ENCODE results near the gene AGAP1. TPM values are rescaled to one million over a fixed set of nuclear protein-coding genes. Genes with fewer than 3 reads are reported as not detected.

Gene AGAP1
- polyA plus RNA-seq, 2 of the 4 experiments (the other 2 are of a cell fraction): 20.2 to 21.9 TPM

- DNase-seq (ENCODE audit: low read depth in 1 of 2, low spot score in 1 of 2): no peak
- POLR2A ChIA-PET: no interaction called here
- no peak for ATAC-seq
- FAIRE-seq: no peak
- 85% methylated on average over 6 of the region's 7 CpGs for WGBS (ENCODE audit: missing lambda C conversion rate)
- CTCF ChIA-PET: interaction anchor here (1.5 kb wide), 1 partner anchor 68 kb away, joined by 3 read pairs; no protein-coding TSS in a partner anchor
- Histone ChIP-seq H3K27ac (no peak overlapping the region), H3K4me1 (no peaks in the 10 kb centered on the region), H3K9me3 (no peaks in the 10 kb centered on the region), H3K4me2 (no peak overlapping the region), H3K4me3 (no peak overlapping the region)
- no peak for TF ChIP-seq CHD4 (IDR thresholded peaks at IDR 0.05; ENCODE audit: borderline replicate concordance)
These were observed 34.1 kb downstream of the AGAP1 start for GRCh38 chr2:235527806-235528469.

GRCh38 chr2:235529621-235530020 is 35.8 kb downstream of the AGAP1 start:
- CTCF ChIA-PET: interaction anchor here (0.6 to 1.9 kb wide), 2 partner anchors 22 to 358 kb away, joined by 3 to 6 read pairs; no protein-coding TSS in a partner anchor
- TF ChIP-seq HOXA7 (CRISPR knock-in tag; IDR thresholded peaks at IDR 0.05) (no peak), MAFK (IDR thresholded peaks at IDR 0.05; ENCODE audit: partially characterized antibody) (no peak), PBX3 (IDR thresholded peaks at IDR 0.05) (no peak), SREBF2 (IDR thresholded peaks at IDR 0.05) (no peak), JUNB (IDR thresholded peaks at IDR 0.05) (no peak), MAZ (IDR thresholded peaks at IDR 0.05; ENCODE audit: borderline replicate concordance, low read depth, low read length) (no peak), KDM5A (IDR thresholded peaks at IDR 0.05) (no peak)

DNA sequence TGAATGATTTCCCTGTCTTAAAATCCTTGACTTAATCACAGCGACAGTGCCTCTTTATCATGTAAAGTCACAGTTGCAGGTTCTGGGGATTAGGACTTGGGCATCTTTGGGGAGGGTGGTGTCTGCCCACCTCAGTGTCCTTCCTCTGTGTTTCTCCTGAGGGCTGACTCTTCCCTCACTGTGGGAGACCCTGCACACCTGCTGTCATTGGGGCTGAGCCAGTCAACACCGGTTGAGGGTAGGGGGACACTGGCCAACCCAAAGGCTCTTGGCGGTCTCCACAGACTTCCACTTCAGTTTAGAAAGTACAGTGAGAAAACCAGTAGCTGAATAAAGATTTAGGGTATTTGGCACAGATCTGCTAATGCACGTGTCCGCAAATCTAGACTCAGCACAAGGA is 36.9 kb downstream of the AGAP1 start:
- ChIA-PET CTCF (no interaction called here), POLR2A (no interaction called here)
- H3K27ac ChIP-seq: no peak overlapping the region
- H3K9me3 ChIP-seq: no peaks in the 10 kb centered on the region
- FAIRE-seq: no peak
- no peak for DNase-seq (ENCODE audit: low read depth in 1 of 2, low spot score in 1 of 2)
- no peak overlapping the region for H3K4me2 ChIP-seq
- WGBS (ENCODE audit: missing lambda C conversion rate): 96% methylated on average over 5 of the region's 5 CpGs
- no peak overlapping the region for H3K4me3 ChIP-seq
- ATAC-seq: no peak
- TF ChIP-seq, protein P1, sequence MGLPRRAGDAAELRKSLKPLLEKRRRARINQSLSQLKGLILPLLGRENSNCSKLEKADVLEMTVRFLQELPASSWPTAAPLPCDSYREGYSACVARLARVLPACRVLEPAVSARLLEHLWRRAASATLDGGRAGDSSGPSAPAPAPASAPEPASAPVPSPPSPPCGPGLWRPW (IDR thresholded peaks at IDR 0.05): no peak
- no peak for TF ChIP-seq RAD21 (conservative IDR thresholded peaks at IDR 0.05 in 1 of 2, IDR thresholded peaks at IDR 0.05 in 1 of 2)
- TF ChIP-seq HOXB5 (CRISPR knock-in tag; IDR thresholded peaks at IDR 0.05): no peak
- TF ChIP-seq CEBPB (IDR thresholded peaks at IDR 0.05): no peak
- TF ChIP-seq, protein P2, sequence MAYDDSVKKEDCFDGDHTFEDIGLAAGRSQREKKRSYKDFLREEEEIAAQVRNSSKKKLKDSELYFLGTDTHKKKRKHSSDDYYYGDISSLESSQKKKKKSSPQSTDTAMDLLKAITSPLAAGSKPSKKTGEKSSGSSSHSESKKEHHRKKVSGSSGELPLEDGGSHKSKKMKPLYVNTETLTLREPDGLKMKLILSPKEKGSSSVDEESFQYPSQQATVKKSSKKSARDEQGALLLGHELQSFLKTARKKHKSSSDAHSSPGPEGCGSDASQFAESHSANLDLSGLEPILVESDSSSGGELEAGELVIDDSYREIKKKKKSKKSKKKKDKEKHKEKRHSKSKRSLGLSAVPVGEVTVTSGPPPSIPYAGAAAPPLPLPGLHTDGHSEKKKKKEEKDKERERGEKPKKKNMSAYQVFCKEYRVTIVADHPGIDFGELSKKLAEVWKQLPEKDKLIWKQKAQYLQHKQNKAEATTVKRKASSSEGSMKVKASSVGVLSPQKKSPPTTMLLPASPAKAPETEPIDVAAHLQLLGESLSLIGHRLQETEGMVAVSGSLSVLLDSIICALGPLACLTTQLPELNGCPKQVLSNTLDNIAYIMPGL (CRISPR knock-in tag; IDR thresholded peaks at IDR 0.05; ENCODE audit: borderline replicate concordance): no peak
- no peak for TF ChIP-seq ZFP36 (IDR thresholded peaks at IDR 0.05; ENCODE audit: borderline replicate concordance, partially characterized antibody)
- no peak for TF ChIP-seq TP53 (CRISPR knock-in tag; IDR thresholded peaks at IDR 0.05)
- no peak for TF ChIP-seq ZC3H11A (IDR thresholded peaks at IDR 0.05)
- no peak for TF ChIP-seq CHD2 (IDR thresholded peaks at IDR 0.05; ENCODE audit: low read length, partially characterized antibody)
- no peaks in the 10 kb centered on the region for H3K4me1 ChIP-seq

More at GRCh38 chr2:235529621-235530020, 35.8 kb downstream of the AGAP1 start:
- Histone ChIP-seq H3K4me1 (no peaks in the 10 kb centered on the region), H3K27ac (no peak overlapping the region), H3K4me3 (no peak overlapping the region), H3K9me3 (no peaks in the 10 kb centered on the region), H3K4me2 (no peak overlapping the region)
- no peak for FAIRE-seq
- WGBS (ENCODE audit: missing lambda C conversion rate): 93% methylated on average over 3 of the region's 3 CpGs
- POLR2A ChIA-PET: no interaction called here
- no peak for DNase-seq (ENCODE audit: low read depth in 1 of 2, low spot score in 1 of 2)
- ATAC-seq: no peak

- CTCF ChIA-PET: interaction anchor here (1.1 to 1.8 kb wide), 3 partner anchors 18 to 62 kb away, joined by 3 to 8 read pairs (median 4); no protein-coding TSS in a partner anchor
- ATAC-seq (no peak), DNase-seq (ENCODE audit: low read depth in 1 of 2, low spot score in 1 of 2) (no peak), FAIRE-seq (no peak)
- no peaks in the 10 kb centered on the region for H3K4me1 ChIP-seq
- H3K27ac ChIP-seq: no peak overlapping the region
- POLR2A ChIA-PET: no interaction called here
- TF ChIP-seq JUNB (IDR thresholded peaks at IDR 0.05): no peak
- TF ChIP-seq HEYL (CRISPR knock-in tag; IDR thresholded peaks at IDR 0.05): no peak
- TF ChIP-seq RARB (CRISPR knock-in tag; IDR thresholded peaks at IDR 0.05): no peak
- no peak for TF ChIP-seq SMC3 (IDR thresholded peaks at IDR 0.05)
- TF ChIP-seq CBX2 (IDR thresholded peaks at IDR 0.05; ENCODE audit: borderline replicate concordance, low read depth): no peak
- TF ChIP-seq RAD21 (conservative IDR thresholded peaks at IDR 0.05 in 1 of 2, IDR thresholded peaks at IDR 0.05 in 1 of 2): no peak
- TF ChIP-seq FOXS1 (CRISPR knock-in tag; IDR thresholded peaks at IDR 0.05): no peak
- TF ChIP-seq CBX8 (IDR thresholded peaks at IDR 0.05): no peak
- no peak overlapping the region for H3K4me3 ChIP-seq
- H3K9me3 ChIP-seq: no peaks in the 10 kb centered on the region
- 93% methylated on average over 5 of the region's 5 CpGs for WGBS (ENCODE audit: missing lambda C conversion rate)
- H3K4me2 ChIP-seq: no peak overlapping the region
These were observed 38.5 kb downstream of the AGAP1 start for GRCh38 chr2:235532307-235532706.

Data from A549 (cell line).